ENCODE results near the gene PTS. TPM values are rescaled to one million over a fixed set of nuclear protein-coding genes. Genes with fewer than 3 reads are reported as not detected.

Gene PTS
- total and polyA plus RNA-seq, 9 donors, result 18.3 to 39.7 (median 26.3) TPM

GRCh38 chr11:112273066-112273465 lies 46.8 kb downstream of the PTS start:
- TF ChIP-seq EP300 (IDR thresholded peaks at IDR 0.05) (no peak), POLR2A (IDR thresholded peaks at IDR 0.05) (no peak), CTCF (IDR thresholded peaks at IDR 0.05) (no peak)
- no peaks in the 10 kb centered on the region for H3K9me3 ChIP-seq
- H3K36me3 ChIP-seq, result no peaks in the 10 kb centered on the region
- DNase-seq, result no peak
- no peak overlapping the region for H3K4me3 ChIP-seq
- H3K4me1 ChIP-seq (ENCODE audit: insufficient read depth), result no peaks in the 10 kb centered on the region
- intact Hi-C loops (cut with DNase I), result no loop called here
- WGBS, 3 donors, result 95 to 100% (median 100%) methylated on average over 1 of the region's 1 CpG
- no peak overlapping the region for H3K27ac ChIP-seq
- no peaks in the 10 kb centered on the region for H3K27me3 ChIP-seq

- no peaks in the 10 kb centered on the region for H3K27me3 ChIP-seq
- TF ChIP-seq CTCF (IDR thresholded peaks at IDR 0.05), result no peak
- TF ChIP-seq POLR2A (IDR thresholded peaks at IDR 0.05), result no peak
- TF ChIP-seq EP300 (IDR thresholded peaks at IDR 0.05), result no peak
- WGBS, 3 donors, result 95 to 98% (median 96%) methylated on average over 7 of the region's 7 CpGs
- no peaks in the 10 kb centered on the region for H3K4me1 ChIP-seq (ENCODE audit: insufficient read depth)
- no peak overlapping the region for H3K27ac ChIP-seq
- H3K4me3 ChIP-seq, result no peak overlapping the region
- H3K36me3 ChIP-seq, result no peaks in the 10 kb centered on the region
- no peaks in the 10 kb centered on the region for H3K9me3 ChIP-seq
- intact Hi-C loops (cut with DNase I), result no loop called here
- DNase-seq, result no peak
Observed at GRCh38 chr11:112274007-112274783, 48.0 kb downstream of the PTS start.

- intact Hi-C loops (cut with DNase I), result loop anchor here in 1 of 4 donors (5.0 kb wide), 1 partner anchor 55 kb away; no protein-coding TSS in a partner anchor
- Histone ChIP-seq H3K9me3 (no peaks in the 10 kb centered on the region), H3K36me3 (no peaks in the 10 kb centered on the region), H3K4me1 (ENCODE audit: insufficient read depth) (no peaks in the 10 kb centered on the region), H3K27ac (no peak overlapping the region), H3K27me3 (no peaks in the 10 kb centered on the region), H3K4me3 (no peak overlapping the region)
- WGBS, 3 donors, result 30 to 86% (median 79%) methylated on average over 1 of the region's 1 CpG
- TF ChIP-seq CTCF (IDR thresholded peaks at IDR 0.05) (no peak), POLR2A (IDR thresholded peaks at IDR 0.05) (no peak), EP300 (IDR thresholded peaks at IDR 0.05) (no peak)
- no peak for DNase-seq
Observed at GRCh38 chr11:112277029-112277428, 50.8 kb downstream of the PTS start.

- no peaks in the 10 kb centered on the region for H3K27me3 ChIP-seq
- TF ChIP-seq POLR2A (IDR thresholded peaks at IDR 0.05), result no peak
- no peak for TF ChIP-seq EP300 (IDR thresholded peaks at IDR 0.05)
- TF ChIP-seq CTCF (IDR thresholded peaks at IDR 0.05), result no peak
- intact Hi-C loops (cut with DNase I), result loop anchor here in 2 of 4 donors (2.0 to 5.0 kb wide), 2 partner anchors 56 to 57 kb away; no protein-coding TSS in a partner anchor
- H3K4me3 ChIP-seq, result no peak overlapping the region
- H3K27ac ChIP-seq, result no peak overlapping the region
- H3K4me1 ChIP-seq (ENCODE audit: insufficient read depth), result no peaks in the 10 kb centered on the region
- no peak for DNase-seq
- no peaks in the 10 kb centered on the region for H3K9me3 ChIP-seq
- H3K36me3 ChIP-seq, result no peaks in the 10 kb centered on the region
Observed at GRCh38 chr11:112277941-112278340, 51.7 kb downstream of the PTS start.
